ENCODE measurements around the gene C2orf68. TPM values are rescaled to one million over a fixed set of nuclear protein-coding genes. Genes with fewer than 3 reads are reported as not detected.
A peak's percentile ranks its signal among the peaks of the same experiment; 100 is the strongest.

Gene C2orf68
- total and polyA plus RNA-seq, 2 of the 13 experiments (the other 11 are each of a cell fraction or from before 2014, with no cell fraction given), result 47.1 to 77.4 TPM

- ChIA-PET POLR2A (interaction anchor here (0.9 to 25.9 kb wide), 11 partner anchors 4 to 272 kb away, joined by 3 to 795 read pairs (median 41); partner anchors contain the start of genes C2orf68, ELMOD3, GGCX and MAT2A), CTCF (ENCODE audit: low intra/inter-chr PET ratio, low total read pairs) (no interaction called here)
- Histone ChIP-seq H3K4me1 (ENCODE audit: insufficient read depth, low read length) (peaks cover 86% of the 10 kb centered on the region), H3K9ac (ENCODE audit: insufficient read depth, low read depth, low read length) (peak overlapping the region; percentile 85), H3K4me3 (replicated peaks in 1 of 3; ENCODE audit: insufficient read depth in 1 of 3, low read depth in 2 of 3, low read length in 3 of 3) (peak overlapping the region; percentile 88 to 97 (median 90)), H2AFZ (ENCODE audit: low read length) (no peak overlapping the region), H4K20me1 (ENCODE audit: insufficient read depth, low read length) (0 out of 2 replicates have a peak, but pooled peaks cover 3% of the 10 kb centered on the region), H3K9me3 (ENCODE audit: low read length) (no peaks in the 10 kb centered on the region), H3K27me3 (ENCODE audit: control insufficient read depth in 1 of 2, insufficient read depth in 2 of 2, low read length in 2 of 2) (no peaks in the 10 kb centered on the region; a peak in 1 of 5 replicates), H3K27ac (ENCODE audit: extremely low read length, insufficient read depth, low read length) (peak overlapping the region; percentile 80), H3K4me2 (ENCODE audit: low read depth, low read length) (peak overlapping the region; percentile 94), H3K36me3 (replicated peaks in 1 of 2; ENCODE audit: control insufficient read depth in 1 of 2, insufficient read depth in 2 of 2, low read length in 2 of 2) (peaks cover 7 to 38% of the 10 kb centered on the region in 2 experiments), H3K79me2 (ENCODE audit: insufficient read depth, low read length) (peaks cover 35% of the 10 kb centered on the region)
- FAIRE-seq (no peak), DNase-seq (ENCODE audit: low spot score) (no peak), ATAC-seq (no peak)
- WGBS (ENCODE audit: low lambda C conversion rate), result 58% methylated on average over 3 of the region's 3 CpGs
- in situ Hi-C loops (cut with HindIII; ENCODE audit: extremely low pct_ligation_motif_present, low pct_unique_long_range_greater_than_20kb) (no loop called here), intact Hi-C loops (cut with micrococcal nuclease; ENCODE audit: unreplicated experiment) (loop anchor here (5.0 kb wide), 1 partner anchor 174 kb away; no protein-coding TSS in a partner anchor)
- no TSS peak for BruUV-seq (replicated peaks)
- TF ChIP-seq, protein P1, sequence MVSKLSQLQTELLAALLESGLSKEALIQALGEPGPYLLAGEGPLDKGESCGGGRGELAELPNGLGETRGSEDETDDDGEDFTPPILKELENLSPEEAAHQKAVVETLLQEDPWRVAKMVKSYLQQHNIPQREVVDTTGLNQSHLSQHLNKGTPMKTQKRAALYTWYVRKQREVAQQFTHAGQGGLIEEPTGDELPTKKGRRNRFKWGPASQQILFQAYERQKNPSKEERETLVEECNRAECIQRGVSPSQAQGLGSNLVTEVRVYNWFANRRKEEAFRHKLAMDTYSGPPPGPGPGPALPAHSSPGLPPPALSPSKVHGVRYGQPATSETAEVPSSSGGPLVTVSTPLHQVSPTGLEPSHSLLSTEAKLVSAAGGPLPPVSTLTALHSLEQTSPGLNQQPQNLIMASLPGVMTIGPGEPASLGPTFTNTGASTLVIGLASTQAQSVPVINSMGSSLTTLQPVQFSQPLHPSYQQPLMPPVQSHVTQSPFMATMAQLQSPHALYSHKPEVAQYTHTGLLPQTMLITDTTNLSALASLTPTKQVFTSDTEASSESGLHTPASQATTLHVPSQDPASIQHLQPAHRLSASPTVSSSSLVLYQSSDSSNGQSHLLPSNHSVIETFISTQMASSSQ (IDR thresholded peaks at IDR 0.05; ENCODE audit: low read depth), result no peak
- TF ChIP-seq, protein P1 (CRISPR knock-in tag; IDR thresholded peaks at IDR 0.05; ENCODE audit: borderline replicate concordance), result no peak
- TF ChIP-seq ZNF563 (CRISPR knock-in tag; IDR thresholded peaks at IDR 0.05) (peak; percentile 49; the same call in 1 of the 2 replicates), ZNF574 (CRISPR knock-in tag; IDR thresholded peaks at IDR 0.05) (peak; percentile 25; the same call in 1 of the 2 replicates), SRY (CRISPR knock-in tag; IDR thresholded peaks at IDR 0.05) (0 out of 2 replicates have a peak, but pooled peaks have one; percentile 24), RBM22 (optimal IDR thresholded peaks at IDR 0.05; ENCODE audit: low read length) (peak; percentile 92), SALL1 (CRISPR knock-in tag; IDR thresholded peaks at IDR 0.05) (0 out of 2 replicates have a peak, but pooled peaks have one; percentile 22), RFXAP (CRISPR knock-in tag; IDR thresholded peaks at IDR 0.05; ENCODE audit: borderline replicate concordance) (no peak), ZNF883 (CRISPR knock-in tag; IDR thresholded peaks at IDR 0.05; ENCODE audit: not compliant biosample characterization) (no peak), MEIS2 (CRISPR knock-in tag; IDR thresholded peaks at IDR 0.05) (0 out of 2 replicates have a peak, but pooled peaks have one; percentile 27), POLR2G (IDR thresholded peaks at IDR 0.05; ENCODE audit: low read depth, low read length) (peak; percentile 39; the same call in 1 of the 2 replicates), SSRP1 (CRISPR knock-in tag; IDR thresholded peaks at IDR 0.05) (peak; percentile 82; the same call in 1 of the 2 replicates)
- TF ChIP-seq, protein P2, sequence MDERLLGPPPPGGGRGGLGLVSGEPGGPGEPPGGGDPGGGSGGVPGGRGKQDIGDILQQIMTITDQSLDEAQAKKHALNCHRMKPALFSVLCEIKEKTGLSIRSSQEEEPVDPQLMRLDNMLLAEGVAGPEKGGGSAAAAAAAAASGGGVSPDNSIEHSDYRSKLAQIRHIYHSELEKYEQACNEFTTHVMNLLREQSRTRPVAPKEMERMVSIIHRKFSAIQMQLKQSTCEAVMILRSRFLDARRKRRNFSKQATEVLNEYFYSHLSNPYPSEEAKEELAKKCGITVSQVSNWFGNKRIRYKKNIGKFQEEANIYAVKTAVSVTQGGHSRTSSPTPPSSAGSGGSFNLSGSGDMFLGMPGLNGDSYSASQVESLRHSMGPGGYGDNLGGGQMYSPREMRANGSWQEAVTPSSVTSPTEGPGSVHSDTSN (CRISPR knock-in tag; IDR thresholded peaks at IDR 0.05), result 0 out of 2 replicates have a peak, but pooled peaks have one; percentile 7
- TF ChIP-seq, protein P3, sequence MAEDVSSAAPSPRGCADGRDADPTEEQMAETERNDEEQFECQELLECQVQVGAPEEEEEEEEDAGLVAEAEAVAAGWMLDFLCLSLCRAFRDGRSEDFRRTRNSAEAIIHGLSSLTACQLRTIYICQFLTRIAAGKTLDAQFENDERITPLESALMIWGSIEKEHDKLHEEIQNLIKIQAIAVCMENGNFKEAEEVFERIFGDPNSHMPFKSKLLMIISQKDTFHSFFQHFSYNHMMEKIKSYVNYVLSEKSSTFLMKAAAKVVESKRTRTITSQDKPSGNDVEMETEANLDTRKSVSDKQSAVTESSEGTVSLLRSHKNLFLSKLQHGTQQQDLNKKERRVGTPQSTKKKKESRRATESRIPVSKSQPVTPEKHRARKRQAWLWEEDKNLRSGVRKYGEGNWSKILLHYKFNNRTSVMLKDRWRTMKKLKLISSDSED (CRISPR knock-in tag; IDR thresholded peaks at IDR 0.05), result no peak
These were observed 15.3 kb downstream of the C2orf68 start for GRCh38 chr2:85596486-85597143.
